Upper lobe of left lung (tissue), 4 donors: Measurements from ENCODE around the gene CNTNAP5.

ENCODE experiments used
- EP300 ChIP-seq, 4 donors: sonication (generic); formaldehyde crosslinking; IDR thresholded peaks; one replicate each; pipeline ENCODE4 v1.5.1; 2017; ENCODE audit warnings: antibody characterized with exemption in 4 of 4, control low read depth in 2 of 4
- POLR2A ChIP-seq, 4 donors: fragments of 450-650 bp; IDR thresholded peaks; one replicate each; pipeline ENCODE4 v1.5.1; 2016 to 2017; ENCODE audit warnings: antibody characterized with exemption in 4 of 4, mild to moderate bottlenecking in 2 of 4
- TF ChIP-seq, protein P1 (sequence below), 6 experiments: fragments of 450-650 bp in 4 of 6; fragments of 200-600 bp in 2 of 6; sonication (generic) in 2 of 6; IDR thresholded peaks; one replicate each; pipeline ENCODE4 v1.5.1; 2016 to 2019; ENCODE audit warnings: antibody characterized with exemption in 6 of 6

DNA sequence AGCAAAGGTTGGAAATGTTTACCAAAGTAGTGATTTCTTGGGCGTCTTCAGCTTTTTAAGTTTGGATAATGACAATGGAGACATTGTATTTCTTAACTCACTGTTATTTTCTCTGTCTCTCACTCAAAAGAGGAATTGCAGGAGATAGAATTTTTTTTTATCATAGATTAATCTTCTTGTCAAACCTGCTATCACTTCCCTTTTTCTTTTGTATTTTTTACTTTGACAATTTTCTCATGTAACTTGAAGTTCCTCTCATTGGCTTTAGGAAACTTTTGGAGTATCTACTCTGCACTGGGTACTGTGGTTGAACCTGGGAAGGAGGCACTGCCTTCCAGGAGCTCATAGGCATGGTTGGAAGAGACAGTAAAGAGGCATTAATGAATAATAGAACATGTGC, 489.1 kb downstream of the CNTNAP5 start:
- TF ChIP-seq, protein P1, sequence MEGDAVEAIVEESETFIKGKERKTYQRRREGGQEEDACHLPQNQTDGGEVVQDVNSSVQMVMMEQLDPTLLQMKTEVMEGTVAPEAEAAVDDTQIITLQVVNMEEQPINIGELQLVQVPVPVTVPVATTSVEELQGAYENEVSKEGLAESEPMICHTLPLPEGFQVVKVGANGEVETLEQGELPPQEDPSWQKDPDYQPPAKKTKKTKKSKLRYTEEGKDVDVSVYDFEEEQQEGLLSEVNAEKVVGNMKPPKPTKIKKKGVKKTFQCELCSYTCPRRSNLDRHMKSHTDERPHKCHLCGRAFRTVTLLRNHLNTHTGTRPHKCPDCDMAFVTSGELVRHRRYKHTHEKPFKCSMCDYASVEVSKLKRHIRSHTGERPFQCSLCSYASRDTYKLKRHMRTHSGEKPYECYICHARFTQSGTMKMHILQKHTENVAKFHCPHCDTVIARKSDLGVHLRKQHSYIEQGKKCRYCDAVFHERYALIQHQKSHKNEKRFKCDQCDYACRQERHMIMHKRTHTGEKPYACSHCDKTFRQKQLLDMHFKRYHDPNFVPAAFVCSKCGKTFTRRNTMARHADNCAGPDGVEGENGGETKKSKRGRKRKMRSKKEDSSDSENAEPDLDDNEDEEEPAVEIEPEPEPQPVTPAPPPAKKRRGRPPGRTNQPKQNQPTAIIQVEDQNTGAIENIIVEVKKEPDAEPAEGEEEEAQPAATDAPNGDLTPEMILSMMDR (IDR thresholded peaks at IDR 0.05), result no peak
- TF ChIP-seq POLR2A (IDR thresholded peaks at IDR 0.05) (no peak), EP300 (IDR thresholded peaks at IDR 0.05) (no peak)
